Measurements from ENCODE around the gene MAP3K4. TPM values are rescaled to one million over a fixed set of nuclear protein-coding genes. Genes with fewer than 3 reads are reported as not detected.
"Not testable (repeated sequence)": the region's sequence is repeated elsewhere in the genome, so short reads cannot be mapped to it uniquely, and the experiment has no call there.

Gene MAP3K4
- polyA plus RNA-seq, 3 donors: 36.6 to 55.0 (median 45.9) TPM

GRCh38 chr6:161117308-161117707, 125.7 kb downstream of the MAP3K4 start:
- DNase-seq: no peak

- no peak for DNase-seq
These were observed 126.4 kb downstream of the MAP3K4 start for GRCh38 chr6:161117942-161118341.

GRCh38 chr6:161123319-161123718, 131.8 kb downstream of the MAP3K4 start:
- DNase-seq: not testable (repeated sequence)

DNA sequence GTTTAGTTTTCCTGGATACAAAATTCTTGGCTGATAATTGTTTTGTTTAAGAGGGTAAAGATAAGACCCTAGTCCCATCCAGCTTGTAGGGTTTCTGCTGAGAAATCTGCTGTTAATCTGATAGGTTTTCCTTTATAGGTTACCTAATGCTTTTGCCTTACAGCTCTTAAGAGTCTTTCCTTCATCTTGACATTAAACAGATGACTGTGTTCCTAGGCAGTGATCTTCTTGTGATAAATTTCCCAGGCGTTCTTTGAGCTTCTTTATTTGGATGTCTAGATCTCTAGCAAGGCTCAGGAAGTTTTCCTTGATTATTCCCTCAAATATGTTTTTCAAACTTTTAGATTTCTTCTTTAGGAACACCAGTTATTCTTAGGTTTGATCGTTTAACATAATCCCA, 134.0 kb downstream of the MAP3K4 start:
- DNase-seq: no peak

DNA sequence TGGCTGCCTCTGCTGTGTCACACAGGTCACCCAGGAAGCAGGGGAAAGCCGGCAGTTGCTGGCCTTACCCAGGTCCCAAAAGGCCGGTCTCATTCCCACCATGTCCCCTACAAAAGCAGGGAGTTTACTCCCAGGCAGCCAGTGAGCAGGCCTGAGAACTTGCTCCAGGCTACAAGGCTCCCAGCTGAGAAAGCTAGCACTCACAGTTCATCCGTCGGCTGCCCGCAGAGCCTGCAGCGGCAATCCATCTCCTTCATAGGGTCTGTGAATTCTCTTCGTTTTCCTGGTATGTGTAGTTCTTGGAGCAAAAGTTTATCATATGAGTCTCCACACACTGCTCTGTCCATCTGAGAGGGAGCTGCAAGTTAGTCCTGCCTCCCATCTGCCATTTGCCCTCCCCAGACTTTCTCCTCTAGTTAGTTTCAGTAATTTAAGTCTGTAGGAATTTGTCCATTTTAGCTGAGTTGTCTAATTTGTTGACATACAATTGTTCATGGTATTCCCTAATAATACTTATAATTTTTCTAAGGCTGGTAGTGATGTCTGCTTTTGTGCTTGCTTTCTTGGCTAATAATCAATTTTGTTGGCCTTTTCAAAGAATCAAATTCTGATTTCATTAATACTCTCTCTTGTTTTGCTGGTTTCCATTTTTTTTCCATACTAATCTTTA, 135.6 kb downstream of the MAP3K4 start:
- DNase-seq: no peak

- DNase-seq: no peak
These were observed 136.7 kb downstream of the MAP3K4 start for GRCh38 chr6:161128230-161128629.

DNA sequence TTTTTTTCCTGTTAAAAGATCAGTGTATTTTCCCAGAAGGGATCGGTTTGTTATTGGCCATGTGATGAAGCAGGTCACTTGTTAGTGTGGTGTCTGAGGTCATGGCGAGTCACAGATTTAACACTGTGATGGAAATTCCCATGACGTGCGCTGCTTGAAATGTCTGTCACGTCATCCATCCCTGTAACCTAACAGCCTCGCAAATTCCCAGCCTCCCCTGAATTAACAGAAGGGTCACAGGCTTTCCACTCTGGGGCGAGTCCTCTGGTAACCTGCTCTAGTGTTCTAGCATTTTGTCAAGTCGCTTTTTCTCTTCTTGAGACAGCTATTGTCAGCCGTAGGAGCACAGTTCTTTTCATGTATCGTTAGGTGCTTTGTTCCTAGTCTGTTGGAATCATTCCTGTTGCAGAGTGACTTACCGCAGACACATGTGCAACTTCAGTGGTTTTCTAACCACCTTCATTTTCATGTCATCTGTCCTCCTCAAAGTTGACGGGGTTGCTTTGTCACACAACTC, 137.2 kb downstream of the MAP3K4 start:
- DNase-seq: no peak

DNA sequence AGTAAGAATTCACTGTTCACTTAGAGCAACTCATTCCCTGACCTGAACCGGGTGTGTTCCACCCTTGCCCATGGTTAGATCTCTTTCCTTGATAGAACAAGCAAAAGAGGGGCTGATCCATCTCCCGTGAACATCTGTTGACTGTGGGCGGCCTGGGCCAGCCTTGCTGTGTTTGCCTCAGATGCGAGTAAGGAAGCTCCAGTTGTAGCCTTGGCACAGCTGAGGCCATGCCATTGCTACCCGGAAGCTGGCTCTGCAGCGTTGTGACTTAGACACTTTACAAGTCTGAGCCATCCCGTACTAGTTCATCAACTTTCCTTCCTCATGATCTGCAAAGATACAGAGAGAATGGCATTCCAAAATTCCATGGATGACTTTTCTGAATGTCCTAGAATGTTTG, 139.0 kb downstream of the MAP3K4 start:
- DNase-seq: no peak

- DNase-seq: no peak
These were observed 139.6 kb downstream of the MAP3K4 start for GRCh38 chr6:161130967-161131766.

DNA sequence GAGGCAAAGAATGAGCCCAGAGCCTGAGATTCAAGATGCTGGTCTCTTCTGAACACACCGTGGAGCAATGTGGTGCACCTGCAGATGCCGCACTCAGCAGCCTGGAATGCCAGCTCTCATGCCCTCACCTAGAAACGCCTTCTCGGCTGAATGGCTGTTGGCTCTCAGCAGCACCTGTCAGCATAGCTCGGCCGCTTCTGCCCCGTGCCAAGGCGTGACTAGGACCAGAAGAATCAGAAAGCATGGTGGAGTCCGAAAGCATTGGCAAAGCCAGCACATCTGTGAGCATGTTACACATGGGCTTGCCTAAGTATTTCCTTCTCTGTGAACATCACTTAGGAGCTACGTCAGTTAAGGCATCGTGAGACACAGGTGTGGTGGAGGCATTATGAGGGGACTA, 140.8 kb downstream of the MAP3K4 start:
- no peak for DNase-seq

GRCh38 chr6:161133963-161134362, 142.4 kb downstream of the MAP3K4 start:
- DNase-seq: no peak

- DNase-seq: no peak
These were observed 143.2 kb downstream of the MAP3K4 start for GRCh38 chr6:161134550-161135298.

DNA sequence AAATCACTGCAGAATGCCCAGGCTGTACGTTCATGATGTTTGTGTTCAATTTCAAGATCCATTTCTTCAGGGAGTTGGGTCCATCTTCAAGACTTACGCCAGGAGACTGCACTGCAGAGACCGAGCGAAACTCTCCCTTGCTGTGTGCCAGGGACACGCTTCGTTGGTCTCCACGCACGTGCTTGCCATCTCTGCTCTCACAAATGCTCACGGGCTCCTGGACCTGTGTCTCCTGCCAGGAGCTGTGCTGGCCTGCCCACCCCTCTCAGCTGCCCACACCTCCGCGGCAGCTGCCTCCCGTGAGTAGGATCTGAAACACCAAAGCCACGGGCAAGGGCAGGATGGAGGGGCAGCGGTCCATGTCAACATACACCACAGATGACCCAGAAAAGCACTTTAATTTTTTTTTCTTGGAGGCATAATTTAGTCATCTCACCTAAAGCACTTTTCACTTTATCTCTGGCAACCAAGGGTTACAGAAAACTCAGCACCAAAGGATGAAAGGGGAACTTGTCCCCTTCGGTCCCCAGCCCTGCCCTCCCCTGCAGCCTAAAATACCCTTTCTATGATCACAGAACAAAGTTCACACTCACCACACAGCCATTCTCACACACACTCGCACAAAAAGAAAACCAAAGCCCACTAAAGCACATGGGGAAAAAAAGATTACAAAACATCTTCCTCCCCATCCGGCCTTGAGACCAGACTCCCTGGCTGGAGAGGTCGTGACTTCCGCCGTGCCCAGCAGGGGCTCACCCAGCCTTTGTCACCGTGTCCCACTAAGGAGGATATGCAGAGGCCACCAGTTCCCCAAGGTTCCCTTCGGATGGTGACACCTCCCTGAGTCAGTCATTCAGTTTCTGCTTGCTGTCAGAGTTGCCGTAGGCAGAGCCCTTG, 144.4 kb downstream of the MAP3K4 start:
- no peak for DNase-seq

DNA sequence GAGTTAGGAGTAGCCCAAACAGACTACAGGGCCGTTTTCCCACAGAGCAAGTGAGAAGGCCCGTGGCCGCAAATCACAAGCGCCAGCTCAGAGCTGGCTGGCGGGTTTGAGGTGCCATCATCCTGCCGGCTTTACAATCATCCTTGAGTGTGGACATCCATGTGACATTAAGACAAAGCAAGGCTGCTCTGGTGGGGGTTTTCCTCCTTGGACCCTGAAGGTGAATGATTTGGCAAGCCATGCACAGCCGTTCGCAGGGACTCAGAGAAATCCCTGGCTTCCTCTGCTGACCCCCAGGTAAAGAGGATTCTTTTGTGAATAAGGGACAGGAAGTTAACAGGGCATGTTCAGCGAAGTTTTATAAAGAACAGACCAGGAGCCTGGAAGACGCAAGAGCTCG, 145.1 kb downstream of the MAP3K4 start:
- DNase-seq: no peak

GRCh38 chr6:161137320-161137719, 145.8 kb downstream of the MAP3K4 start:
- no peak for DNase-seq

DNA sequence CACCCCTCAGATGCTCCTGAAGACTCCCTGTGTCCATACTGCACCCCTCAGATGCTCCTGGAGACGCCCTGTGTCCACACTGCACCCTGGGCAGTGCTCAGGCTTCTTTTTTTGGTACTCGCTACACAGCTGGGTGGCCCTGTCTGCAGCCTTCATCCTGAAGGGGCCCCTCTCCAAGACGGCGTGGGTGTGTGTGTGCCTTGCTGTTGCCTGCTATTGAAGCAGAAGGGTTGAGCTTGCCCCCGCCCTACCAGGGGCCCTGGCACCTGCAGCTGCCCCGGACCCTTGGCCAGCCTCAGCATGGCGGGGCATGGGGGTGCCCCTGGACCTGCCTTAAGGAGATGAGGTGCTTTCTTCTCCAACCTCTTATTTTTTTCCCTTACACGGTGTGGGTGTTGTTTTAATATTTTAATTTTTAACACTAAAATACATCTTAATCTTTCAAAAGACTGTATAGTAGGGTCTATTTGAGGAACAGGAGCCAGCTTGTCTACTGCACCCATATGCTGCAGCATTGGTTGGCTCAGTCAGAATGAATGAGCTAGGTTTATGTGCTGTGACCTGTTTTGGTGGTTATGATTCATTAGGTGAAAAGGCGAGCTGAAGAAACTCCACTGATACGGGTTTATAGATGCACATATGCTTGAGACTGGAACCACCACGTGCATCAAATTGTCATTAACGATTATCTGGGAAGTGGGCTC, 146.4 kb downstream of the MAP3K4 start:
- DNase-seq: no peak

GRCh38 chr6:161138543-161139303, 147.2 kb downstream of the MAP3K4 start:
- DNase-seq: no peak

DNA sequence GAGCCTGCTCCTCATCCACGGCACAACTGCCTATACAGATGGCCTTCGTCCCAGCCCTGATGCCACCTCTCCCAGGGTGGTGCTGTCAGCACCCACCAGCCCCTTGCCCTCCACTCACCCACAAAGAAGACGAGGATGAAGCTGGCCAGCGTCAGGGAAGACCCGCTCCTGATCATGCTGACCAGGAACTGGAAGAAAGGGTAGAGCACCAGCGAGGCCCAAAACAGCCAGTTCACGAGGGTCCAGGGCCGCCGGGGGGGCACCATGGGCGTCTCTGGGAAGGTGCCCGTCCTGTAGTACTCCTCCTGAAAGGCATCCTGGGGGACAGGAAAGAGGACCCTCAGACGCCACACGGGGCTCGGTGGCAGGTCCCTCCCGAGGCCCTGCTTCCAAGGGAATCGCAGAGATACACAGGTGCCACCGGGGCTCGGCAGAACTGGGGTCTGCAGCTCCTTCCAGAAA, 147.8 kb downstream of the MAP3K4 start:
- DNase-seq: no peak

GRCh38 chr6:161139766-161140553, 148.4 kb downstream of the MAP3K4 start:
- DNase-seq: no peak

Measured in renal pelvis (tissue), 4 donors.